Hippocampal formation (tissue), 2 donors: ENCODE measurements around the gene PKD2.
"Not testable (repeated sequence)": the region's sequence is repeated elsewhere in the genome, so short reads cannot be mapped to it uniquely, and the experiment has no call there.

ENCODE experiments used
- DNase-seq, 2 donors: peaks; one replicate each; lab custom pipeline; 2025; lab: John Stamatoyannopoulos, UW

Gene PKD2

GRCh38 chr4:88070031-88070430 lies 62.6 kb downstream of the PKD2 start:
- DNase-seq, result no peak

GRCh38 chr4:88075336-88075735 lies 67.9 kb downstream of the PKD2 start:
- DNase-seq, result no peak

- no peak for DNase-seq
Measured at GRCh38 chr4:88077911-88078524, 70.6 kb downstream of the PKD2 start.

GRCh38 chr4:88078579-88078978 lies 71.1 kb downstream of the PKD2 start:
- no peak for DNase-seq

- DNase-seq, result no peak
Measured at GRCh38 chr4:88080626-88081025, 73.2 kb downstream of the PKD2 start.

- DNase-seq, result no peak
Measured at GRCh38 chr4:88087004-88087403, 79.6 kb downstream of the PKD2 start.

- peak in 1 of 2 donors; percentile 28 for DNase-seq
Measured at GRCh38 chr4:88090898-88091297, 83.5 kb downstream of the PKD2 start.

GRCh38 chr4:88091378-88091777 lies 83.9 kb downstream of the PKD2 start:
- no peak for DNase-seq

- no peak for DNase-seq
Measured at GRCh38 chr4:88093874-88094273, 86.4 kb downstream of the PKD2 start.

- DNase-seq, result no peak
Measured at GRCh38 chr4:88097301-88097700, 89.9 kb downstream of the PKD2 start.

- DNase-seq, result no peak
Measured at GRCh38 chr4:88097781-88098180, 90.3 kb downstream of the PKD2 start.

GRCh38 chr4:88098993-88099752 lies 91.7 kb downstream of the PKD2 start:
- DNase-seq, result no peak

- DNase-seq, result peak; percentile 13 to 40
Measured at GRCh38 chr4:88101165-88101564, 93.7 kb downstream of the PKD2 start.

- DNase-seq, result no peak
Measured at GRCh38 chr4:88102026-88102425, 94.6 kb downstream of the PKD2 start.

GRCh38 chr4:88104902-88105610 lies 97.6 kb downstream of the PKD2 start:
- no peak for DNase-seq

- DNase-seq, result no peak
Measured at GRCh38 chr4:88106205-88106604, 98.8 kb downstream of the PKD2 start.

- peak in 1 of 2 donors; percentile 3 for DNase-seq
Measured at GRCh38 chr4:88107406-88108107, 100.1 kb downstream of the PKD2 start.

- DNase-seq, result not testable (repeated sequence)
Measured at GRCh38 chr4:88108108-88108465, 100.7 kb downstream of the PKD2 start.

- DNase-seq, result no peak
Measured at GRCh38 chr4:88108747-88109122, 101.3 kb downstream of the PKD2 start.

GRCh38 chr4:88109123-88109881 lies 101.9 kb downstream of the PKD2 start:
- DNase-seq, result no peak

- DNase-seq, result no peak
Measured at GRCh38 chr4:88110826-88111225, 103.4 kb downstream of the PKD2 start.

- no peak for DNase-seq
Measured at GRCh38 chr4:88112856-88113255, 105.4 kb downstream of the PKD2 start.
